HG02870 (cell line): ENCODE results near the gene PPP2R5C.

Source experiments
- ATAC-seq: cut with Tn5 transposase; IDR thresholded peaks from one replicate; pipeline ENCODE4 v1.9.1; 2021; ENCODE audit warnings: mild to moderate bottlenecking, moderate library complexity; ENCODE audit not compliant: unreplicated experiment

PPP2R5C gene

DNA sequence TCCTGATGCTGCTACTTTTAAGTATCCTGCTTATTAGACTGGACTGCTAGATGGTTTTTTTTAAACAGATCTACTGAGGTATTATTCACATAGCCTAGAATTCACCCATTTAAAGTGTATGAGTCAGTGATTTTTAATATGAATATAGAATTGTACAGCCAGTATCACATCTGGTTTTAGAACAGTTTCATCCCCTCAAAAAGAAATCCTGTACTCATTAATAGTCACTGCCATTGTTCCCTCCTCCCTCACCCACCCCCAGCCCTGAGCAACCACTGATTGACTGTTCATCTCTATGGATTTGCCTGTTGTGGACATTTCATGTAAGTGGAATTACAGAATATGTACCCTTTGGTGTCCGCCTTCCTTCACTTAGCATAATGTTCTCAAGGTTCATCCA is 98.4 kb downstream of the PPP2R5C start:
- ATAC-seq = no peak

DNA sequence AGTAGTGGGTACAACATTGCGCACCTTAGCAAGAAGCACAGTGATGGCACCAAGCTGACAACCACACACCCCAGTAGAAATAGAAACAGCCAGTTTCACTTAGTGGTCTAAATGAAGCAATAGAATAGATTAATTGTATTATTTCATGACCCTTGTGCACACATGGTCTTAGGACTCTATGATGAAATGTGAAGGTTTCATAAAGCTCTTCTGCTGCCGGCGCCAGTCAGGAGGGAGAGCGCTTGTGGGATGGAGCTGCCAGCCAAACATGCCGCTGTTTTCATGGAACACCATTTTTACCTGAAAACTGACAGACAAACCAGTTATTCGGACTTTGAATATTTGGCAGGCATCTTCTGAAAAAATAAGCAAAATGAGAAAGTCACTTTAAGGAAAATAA is 100.0 kb downstream of the PPP2R5C start:
- no peak for ATAC-seq

DNA sequence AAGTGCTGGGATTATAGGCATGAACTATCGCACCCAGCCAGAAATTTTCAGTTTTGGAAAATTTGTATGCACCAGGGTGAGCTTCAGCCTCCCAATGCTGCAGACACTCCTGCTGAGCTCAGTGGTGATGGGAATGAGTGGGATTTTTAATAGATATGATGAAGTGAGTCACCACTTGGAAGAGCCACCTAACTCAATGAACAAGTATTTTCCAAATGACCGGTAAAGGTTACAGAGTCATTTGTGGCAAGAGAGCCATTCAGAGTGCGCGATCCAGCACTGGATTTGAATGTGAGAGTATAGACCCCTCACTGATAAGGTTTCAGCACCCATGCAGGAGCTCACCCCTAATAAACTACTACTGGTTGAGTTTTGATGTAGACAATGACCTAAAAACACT is 100.7 kb downstream of the PPP2R5C start:
- no peak for ATAC-seq

DNA sequence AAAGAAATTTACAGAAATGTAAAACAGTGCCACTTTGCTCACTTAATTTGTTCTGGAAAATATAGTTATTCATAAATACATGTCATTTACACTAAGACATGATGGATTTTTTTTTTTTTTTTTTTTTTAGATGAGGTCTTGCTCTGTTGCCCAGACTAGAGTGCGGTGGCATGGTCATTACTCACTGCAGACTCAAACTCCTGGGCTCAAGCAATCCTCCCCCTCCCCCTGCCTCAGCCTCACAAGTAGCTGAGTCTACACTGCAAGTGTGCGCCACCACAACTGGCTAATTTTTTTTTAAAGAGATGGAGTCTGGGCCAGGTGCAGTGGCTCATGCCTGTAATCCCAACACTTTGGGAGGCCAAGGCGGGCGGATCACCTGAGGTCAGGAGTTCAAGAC is 101.2 kb downstream of the PPP2R5C start:
- no peak for ATAC-seq

DNA sequence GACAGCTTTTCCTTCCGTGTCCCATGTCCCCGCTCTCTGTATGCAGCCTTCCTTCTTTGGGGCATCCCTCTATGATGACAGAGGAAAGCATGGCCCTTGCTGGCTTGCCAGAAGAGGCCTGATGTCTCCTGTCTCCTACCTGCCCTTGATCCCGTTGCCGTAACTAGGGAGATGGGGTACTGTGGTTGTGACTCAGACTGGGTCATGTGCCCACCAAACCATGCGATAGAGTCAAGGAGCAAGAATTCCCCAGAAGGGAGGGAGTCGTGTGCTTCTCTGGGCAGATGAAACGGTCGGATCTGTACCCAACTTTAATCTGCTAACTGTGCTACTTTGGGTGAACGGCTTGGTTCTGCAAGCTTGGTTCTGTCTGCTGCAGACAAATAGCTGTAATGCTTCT is 103.8 kb downstream of the PPP2R5C start:
- ATAC-seq = no peak

DNA sequence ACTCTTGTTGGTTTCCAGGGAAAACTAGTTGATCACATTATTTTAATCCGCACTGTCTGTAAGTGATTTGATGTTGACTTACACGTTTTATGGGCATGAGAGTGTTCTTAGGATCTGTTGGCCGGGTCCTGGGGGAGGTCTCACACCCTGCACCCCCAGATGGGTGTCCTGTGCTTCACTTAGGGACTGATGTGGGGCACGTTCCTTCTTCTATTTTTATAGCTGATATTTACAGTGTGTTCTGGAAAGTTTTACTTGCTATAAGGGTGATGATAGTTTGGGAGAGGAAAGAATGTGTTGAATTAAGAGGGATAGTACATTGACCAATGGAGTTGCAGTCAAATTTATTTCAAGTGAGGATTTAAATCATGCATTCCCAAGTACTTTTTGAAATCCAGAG is 106.3 kb downstream of the PPP2R5C start:
- no peak for ATAC-seq

DNA sequence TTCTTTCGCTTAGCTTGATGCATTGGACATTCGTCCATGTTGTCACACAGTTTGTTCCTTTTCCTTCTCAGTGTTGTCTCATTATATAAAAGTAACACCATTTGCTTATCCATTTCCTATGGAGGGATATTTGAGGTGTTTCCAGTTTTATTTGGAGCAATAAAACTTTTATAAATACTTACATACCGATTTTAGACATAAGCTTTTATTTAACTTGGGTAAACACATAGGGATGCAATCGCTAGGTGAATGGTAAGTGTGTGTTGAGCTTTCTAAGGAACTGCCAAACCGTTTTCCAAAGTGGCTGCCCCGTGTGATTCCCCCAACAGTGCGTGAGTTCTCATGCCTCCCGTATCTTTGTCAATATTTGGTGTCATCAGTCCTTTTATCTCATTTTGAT is 107.7 kb downstream of the PPP2R5C start:
- no peak for ATAC-seq

DNA sequence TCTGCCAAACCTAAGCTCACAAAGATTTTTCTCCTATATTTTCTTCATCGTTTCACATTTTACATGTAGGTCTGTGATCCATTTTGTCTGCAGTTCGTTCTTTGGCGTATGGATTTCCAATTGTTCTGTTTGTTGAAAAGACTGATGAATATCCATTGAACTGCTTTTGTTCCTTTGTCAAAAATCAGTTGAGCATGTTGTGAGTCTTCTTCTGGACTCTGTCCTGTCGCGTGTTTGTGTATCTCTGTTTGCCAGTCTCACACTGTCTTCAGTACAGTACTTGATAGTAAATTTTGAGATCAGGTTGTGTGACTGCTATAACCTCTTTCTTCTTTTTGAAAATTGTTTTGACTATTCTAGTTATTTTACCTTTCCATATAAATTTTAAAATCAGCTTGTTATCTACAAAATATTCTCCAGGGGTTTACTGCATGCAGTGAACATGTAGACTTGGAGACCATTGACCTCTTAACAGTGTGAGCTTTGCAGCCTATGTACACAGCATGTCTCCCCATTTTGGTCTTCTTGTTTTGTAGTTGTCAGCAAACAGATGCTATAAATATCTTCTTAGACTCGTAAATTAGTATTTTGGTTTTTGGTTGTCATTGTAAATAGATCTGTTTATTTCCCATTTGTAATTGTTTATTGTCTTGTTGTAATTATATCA is 108.9 kb downstream of the PPP2R5C start:
- no peak for ATAC-seq

DNA sequence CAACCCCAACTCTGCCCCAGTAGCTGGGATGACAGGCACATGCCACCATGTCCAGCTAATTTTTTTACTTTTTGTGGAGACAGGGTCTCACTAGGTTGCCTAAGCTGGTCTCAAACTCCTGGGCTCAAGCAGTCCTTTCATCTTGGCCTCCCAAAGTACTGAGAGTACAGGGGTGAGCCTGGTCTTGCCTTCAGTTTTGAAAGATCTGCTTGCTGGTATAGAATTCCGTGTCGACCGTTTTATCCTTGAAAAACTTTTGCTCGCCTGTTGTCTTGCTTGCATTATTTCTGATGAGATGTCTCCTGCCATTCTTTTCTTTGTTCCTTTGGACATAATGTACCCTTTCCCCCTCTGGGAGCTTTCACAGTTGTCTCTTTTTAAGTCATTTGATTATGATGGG is 110.8 kb downstream of the PPP2R5C start:
- ATAC-seq = no peak

DNA sequence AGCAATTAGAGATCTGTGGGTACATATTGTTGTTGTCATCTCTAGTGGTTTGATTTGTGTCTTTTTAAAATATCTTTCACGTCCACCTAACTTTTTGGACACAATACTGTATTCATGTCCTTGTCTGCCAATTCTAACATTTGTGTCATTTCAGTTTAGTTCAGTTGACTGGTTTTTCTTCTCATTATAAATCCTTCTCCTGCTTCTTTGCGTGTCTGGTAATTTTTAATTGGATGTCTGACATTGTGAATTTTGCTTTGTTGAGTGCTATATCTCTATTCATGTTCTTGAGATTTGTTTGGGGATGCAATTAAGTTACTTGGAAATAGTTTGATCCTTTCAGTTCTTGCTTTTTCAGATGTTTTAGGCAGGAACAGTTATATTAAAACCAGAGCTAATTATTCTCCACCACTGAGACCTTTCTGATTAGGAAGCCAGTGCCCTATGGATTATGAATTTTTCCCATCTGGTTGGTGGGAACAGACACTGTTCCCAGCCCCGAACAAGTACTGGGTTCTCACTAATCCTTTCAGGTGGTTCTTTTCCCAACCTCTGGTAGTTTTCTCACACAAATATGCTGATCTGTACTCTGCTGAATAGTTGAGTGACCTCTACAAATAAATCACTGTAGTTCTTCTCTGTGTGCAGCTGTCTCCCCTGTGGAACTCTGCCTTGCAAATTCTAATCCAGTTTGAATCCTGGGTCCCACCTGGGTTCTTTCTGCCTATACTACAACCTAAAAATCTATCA is 111.7 kb downstream of the PPP2R5C start:
- no peak for ATAC-seq

DNA sequence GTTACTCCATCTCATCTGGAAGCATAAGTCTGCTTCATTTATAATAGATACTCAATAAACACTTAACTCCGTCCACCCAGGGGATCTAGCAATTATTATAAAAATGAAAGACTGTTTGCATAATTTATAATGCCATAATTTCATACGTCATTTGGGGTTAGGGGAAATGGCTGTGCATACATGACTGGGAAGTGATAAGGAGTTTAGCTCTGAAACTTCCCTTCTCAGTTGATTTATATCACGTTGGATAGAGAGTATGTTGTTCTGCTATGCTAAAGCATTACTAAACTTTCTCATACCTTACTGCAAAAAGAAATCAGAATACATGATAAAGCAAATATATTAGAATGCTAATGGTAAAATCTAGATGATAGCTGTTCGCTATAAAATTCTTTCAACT is 112.5 kb downstream of the PPP2R5C start:
- ATAC-seq = no peak

DNA sequence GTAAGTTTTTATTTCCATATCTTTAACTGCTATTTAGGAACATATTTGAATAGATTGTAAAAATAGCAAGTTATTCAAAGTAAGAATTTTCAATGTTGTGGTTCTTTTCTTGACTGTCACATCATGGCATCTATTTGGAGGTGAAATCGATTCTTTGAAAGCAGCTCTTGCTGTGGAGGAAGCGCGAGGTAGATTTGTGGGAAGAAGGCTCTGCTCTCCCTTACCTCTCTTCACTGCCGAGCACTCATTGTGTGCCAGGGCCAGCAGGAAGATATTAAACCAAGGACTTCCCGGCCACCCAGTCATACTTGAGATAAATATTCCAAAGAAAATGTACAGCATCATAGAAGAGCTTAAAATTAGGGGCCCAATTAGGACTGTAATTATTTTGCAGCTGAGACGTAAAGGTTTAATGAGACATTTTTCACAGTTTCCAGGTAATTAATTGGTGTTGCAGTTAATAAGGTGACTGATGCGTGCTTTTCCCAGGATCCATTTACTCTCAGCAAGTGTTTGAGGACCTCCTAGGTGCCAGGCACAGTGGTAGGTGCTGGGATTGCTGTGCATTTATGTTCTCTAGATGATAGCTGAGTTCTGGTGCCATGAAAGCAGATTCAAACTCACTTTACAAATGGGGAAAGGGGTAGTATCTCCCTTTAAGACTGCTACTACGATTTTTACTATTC is 113.7 kb downstream of the PPP2R5C start:
- ATAC-seq = no peak

DNA sequence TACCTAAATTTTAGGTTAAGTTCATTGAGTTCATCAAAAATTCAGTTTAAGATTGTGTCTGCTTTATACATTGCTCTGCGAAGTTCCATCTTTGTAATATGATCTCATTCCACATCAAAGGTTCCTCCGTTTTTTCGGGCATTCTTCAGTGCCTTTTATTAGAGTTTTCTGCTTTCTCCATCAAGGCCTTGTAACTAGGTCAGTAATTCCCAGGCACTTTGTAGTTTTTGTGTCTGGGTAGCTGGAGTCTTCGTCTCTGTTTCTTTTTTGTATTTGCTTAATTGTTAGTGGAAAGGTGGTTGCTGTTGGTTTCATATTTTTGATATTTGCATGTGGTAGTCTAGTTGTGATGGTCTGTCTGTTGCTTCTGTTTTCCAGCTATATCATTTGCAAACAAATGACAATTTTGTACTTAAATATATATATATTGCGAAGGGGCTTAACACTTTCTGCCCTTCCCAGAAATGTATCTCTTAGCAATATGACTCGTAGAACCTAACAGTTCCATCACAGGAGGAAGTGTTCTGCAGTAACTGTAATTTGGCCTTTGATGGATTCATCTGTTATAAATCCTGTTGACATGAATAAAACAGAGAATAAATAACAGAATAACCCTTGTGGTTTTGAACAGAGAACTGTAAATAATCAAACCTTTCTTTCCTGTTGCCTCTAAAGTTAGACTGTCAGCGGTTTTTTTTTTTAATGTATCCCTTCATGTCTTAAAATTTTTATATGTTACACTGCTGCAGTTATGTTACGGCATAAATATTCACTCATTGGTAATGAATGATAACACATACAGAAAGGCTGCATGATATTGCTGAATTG is 114.4 kb downstream of the PPP2R5C start:
- peak; percentile 4 for ATAC-seq

DNA sequence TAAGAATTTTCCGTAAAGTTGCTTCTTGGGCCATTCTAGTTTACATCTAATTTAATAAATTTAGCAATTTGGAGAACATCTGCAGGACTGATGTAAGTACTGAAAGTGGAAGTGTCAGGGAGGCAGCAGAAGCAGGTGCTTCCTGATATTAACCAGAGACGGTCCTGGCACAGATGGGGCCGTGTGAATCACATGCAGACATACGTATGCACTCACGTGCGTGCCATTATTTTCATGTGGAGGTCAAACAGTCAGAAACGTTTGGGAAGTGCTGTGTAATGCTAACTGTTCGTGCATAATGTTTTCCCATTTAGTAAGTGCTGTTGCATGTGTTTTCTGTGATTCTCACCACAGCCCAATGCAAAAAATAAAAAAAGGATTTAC is 115.0 kb downstream of the PPP2R5C start:
- ATAC-seq = peak; percentile 88

DNA sequence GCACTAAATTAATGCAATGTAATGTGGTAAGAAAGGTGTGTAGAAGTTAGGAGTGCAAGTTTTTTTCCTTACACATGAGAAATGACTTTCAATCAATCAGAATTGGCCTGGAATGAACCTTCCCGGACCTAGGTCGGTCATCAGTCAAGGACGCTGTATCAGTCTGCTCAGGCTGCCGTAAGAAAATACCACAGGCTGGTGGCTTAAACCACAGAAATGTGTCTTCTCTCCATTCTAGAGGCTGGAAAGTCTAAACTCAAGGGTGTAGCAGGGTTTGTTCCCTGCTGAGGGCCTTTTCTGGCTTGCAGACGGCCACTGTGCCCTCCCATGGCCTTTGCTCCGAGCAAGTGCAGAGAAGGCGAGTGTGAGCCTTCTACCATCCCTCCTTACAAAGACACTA is 116.3 kb downstream of the PPP2R5C start:
- no peak for ATAC-seq

DNA sequence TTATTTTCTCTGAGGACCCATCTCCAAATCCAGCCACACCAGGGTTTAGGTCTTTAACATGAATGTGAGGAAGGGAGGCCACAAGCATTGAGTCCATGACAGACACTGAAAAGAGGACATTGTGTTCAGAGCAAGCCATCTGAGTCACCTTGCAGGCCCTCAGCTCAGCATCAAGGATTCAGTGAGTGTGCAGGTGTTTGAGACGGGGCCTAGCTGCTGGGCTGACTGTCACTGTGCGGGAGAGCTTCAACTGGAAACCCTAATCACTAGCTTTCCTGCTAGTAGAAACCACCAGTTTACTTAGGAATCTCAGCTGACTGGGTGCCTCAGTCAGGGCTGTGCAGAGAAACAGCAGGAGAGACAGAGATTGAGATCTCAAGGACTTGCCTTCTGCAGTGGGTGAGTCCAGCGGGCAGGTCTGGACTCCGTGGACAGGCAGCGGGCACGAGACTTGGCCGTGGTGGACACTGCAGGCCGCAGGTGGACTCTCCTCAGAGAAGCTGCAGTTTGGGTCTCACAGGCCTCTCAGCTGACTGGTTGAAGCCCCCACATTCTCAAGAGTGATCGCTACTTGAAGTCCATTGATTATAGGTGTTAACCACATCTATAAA is 116.8 kb downstream of the PPP2R5C start:
- no peak for ATAC-seq

DNA sequence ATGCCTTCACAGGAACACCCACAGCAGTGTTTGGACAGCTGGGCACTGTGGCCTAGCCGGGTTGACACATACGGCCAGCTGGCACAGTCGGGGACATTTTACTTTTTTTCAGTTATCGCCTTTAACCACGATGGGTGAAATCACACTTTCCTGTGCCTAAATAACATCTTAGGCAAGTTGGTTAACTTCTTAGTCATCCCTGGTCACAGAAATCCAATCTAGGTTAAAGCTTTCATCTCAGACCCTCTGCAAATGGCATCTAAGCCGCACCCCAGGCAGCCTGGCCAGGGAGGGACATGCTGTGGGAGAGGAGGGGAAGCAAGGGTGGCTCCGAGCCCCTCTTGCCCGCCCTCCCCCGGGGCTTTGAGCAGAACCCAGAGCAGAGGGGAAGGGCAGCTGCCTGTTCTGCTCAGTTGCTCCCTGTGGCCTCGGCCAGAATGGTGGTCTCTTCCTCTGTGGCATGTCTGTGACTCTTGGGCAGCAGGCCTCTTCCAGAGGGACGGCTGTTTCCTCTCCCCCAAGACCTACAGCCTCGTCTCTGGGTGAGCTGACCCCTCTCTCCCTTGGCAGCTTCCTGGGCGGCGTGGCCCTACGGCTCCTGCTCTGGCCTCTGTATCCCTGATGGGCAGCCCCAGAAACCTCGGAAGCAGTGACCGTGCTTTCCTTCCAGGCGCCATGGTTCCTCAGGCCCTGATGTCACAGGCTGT is 117.5 kb downstream of the PPP2R5C start:
- ATAC-seq = no peak

DNA sequence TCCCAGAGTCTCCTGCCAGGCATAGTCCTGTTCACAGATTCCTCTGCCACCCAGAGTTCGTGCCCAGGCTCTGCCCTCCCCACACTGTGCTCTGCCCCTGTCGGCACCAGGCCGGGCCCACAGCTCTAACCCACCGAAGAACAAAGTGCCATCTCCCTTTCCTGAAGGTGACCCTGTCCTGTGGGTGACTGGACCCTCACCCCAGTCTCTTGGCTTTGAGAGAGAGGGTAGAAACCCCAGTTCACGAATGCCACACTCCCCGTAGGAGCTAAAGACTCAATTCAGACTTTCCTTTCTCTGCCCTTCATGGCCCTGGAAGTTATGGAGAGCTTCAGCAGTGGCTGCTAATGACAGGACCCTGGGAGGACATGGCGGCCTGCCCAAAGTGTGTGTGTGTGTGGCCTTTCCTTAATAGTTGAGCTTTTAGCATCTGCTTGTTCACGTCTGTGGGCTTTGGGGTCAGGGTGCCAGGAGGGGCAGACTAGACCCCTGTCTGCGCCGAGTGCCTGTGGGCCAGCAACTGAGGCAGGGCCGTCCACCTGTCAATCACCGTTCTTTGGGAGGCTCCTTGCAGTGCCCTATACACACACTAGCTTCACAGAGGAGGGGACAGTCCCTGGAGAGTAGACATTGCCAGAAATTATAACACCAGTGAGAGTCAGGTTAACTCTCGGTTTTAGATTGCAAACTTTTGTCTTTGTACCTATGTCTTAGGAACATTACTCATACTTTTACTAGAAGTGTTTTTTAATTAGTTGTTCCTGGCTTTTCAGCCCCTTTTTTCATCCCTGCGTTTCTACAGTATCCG is 118.2 kb downstream of the PPP2R5C start:
- ATAC-seq = no peak

DNA sequence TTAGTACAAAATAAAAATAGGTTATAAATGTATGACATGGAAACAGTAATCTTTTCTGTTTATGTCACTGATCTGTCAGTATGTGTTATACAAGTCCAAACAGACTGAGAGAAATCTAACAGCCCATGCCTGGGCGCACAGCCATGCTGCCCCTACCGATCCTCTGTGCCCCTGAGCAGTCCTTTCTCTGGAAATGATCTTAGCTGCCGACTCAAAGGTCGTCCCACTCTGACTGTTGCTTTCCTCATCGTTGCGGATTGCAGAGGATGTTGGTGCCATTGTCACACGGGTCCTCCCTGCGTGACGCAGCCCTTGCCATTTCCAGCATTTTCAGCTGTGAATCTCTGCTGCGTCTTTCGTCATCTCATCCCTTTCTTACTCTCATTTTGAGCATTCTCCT is 119.9 kb downstream of the PPP2R5C start:
- no peak for ATAC-seq
